C4-2B (cell line): Measurements from ENCODE around the gene FABP3.
"Not testable (repeated sequence)": the region's sequence is repeated elsewhere in the genome, so short reads cannot be mapped to it uniquely, and the experiment has no call there.

ENCODE experiments used
- H3K27ac ChIP-seq: fragments of 450-650 bp; 2 replicates; pipeline ENCODE4 v1.5.1; 2017
- CTCF ChIP-seq: fragments of 450-650 bp; conservative IDR thresholded peaks from 2 replicates; pipeline ENCODE4 v1.5.1; 2017; ENCODE audit warnings: mild to moderate bottlenecking
- ZFX ChIP-seq: fragments of 450-650 bp; IDR thresholded peaks from 2 replicates; pipeline ENCODE4 v1.6.1; 2017

FABP3 gene

GRCh38 chr1:31387612-31388011 is 14.7 kb upstream of the FABP3 start:
- H3K27ac ChIP-seq: no peak overlapping the region
- TF ChIP-seq CTCF (no peak), ZFX (no peak)

- H3K27ac ChIP-seq: not testable (repeated sequence)
These were observed 13.8 kb upstream of the FABP3 start for GRCh38 chr1:31386576-31387243.

GRCh38 chr1:31383967-31384366 is 11.1 kb upstream of the FABP3 start:
- no peak overlapping the region for H3K27ac ChIP-seq
- TF ChIP-seq CTCF (no peak), ZFX (no peak)

- TF ChIP-seq CTCF (no peak), ZFX (no peak)
- H3K27ac ChIP-seq: no peak overlapping the region
These were observed 9.6 kb upstream of the FABP3 start for GRCh38 chr1:31382379-31382989.

GRCh38 chr1:31381394-31382294 is 8.8 kb upstream of the FABP3 start:
- TF ChIP-seq ZFX (no peak), CTCF (no peak)
- H3K27ac ChIP-seq: no peak overlapping the region

- TF ChIP-seq ZFX: no peak
- no peak for TF ChIP-seq CTCF
- H3K27ac ChIP-seq: no peak overlapping the region
These were observed 7.3 kb upstream of the FABP3 start for GRCh38 chr1:31380181-31380580.

GRCh38 chr1:31378001-31378400 is 5.1 kb upstream of the FABP3 start:
- no peak overlapping the region for H3K27ac ChIP-seq
- TF ChIP-seq ZFX (no peak), CTCF (no peak)
